Measurements from ENCODE around the gene CDC45.
"Not testable (repeated sequence)": the region's sequence is repeated elsewhere in the genome, so short reads cannot be mapped to it uniquely, and the experiment has no call there.

CDC45 gene

GRCh38 chr22:19526702-19527111 is 47.0 kb downstream of the CDC45 start:
- Histone ChIP-seq H3K27me3 (ENCODE audit: control insufficient read depth in 5 of 5, insufficient read depth in 4 of 5, low read length in 5 of 5) (peaks cover 14 to 41% (median 37%) of the 10 kb centered on the region in 5 donors), H3K9me3 (ENCODE audit: control insufficient read depth in 5 of 5, low read length in 5 of 5) (no peaks in the 10 kb centered on the region), H3K36me3 (ENCODE audit: control insufficient read depth in 5 of 5, insufficient read depth in 5 of 5, low read length in 5 of 5) (peaks cover 0 to 8% (median 0%) of the 10 kb centered on the region in 5 donors), H3K9ac (ENCODE audit: low read length in 5 of 5) (peak overlapping the region in 1 of 5 donors; percentile 28), H3K27ac (ENCODE audit: low read depth, low read length) (peak overlapping the region; percentile 46), H3K4me1 (ENCODE audit: control insufficient read depth in 5 of 5, insufficient read depth in 5 of 5, low read length in 5 of 5) (peaks cover 2 to 43% (median 19%) of the 10 kb centered on the region in 5 donors), H3K4me3 (ENCODE audit: low read depth in 1 of 5, low read length in 5 of 5) (no peak overlapping the region)

- H3K4me1 ChIP-seq (ENCODE audit: control insufficient read depth in 5 of 5, insufficient read depth in 5 of 5, low read length in 5 of 5) = peaks cover 2 to 43% (median 19%) of the 10 kb centered on the region in 5 donors
These were observed 47.6 kb downstream of the CDC45 start for GRCh38 chr22:19527321-19527721.

GRCh38 chr22:19527861-19528417 is 48.2 kb downstream of the CDC45 start:
- Histone ChIP-seq H3K9me3 (ENCODE audit: control insufficient read depth in 5 of 5, low read length in 5 of 5) (no peaks in the 10 kb centered on the region), H3K27me3 (ENCODE audit: control insufficient read depth in 5 of 5, insufficient read depth in 4 of 5, low read length in 5 of 5) (peaks cover 13 to 36% (median 30%) of the 10 kb centered on the region in 5 donors), H3K4me3 (ENCODE audit: low read depth in 1 of 5, low read length in 5 of 5) (no peak overlapping the region), H3K36me3 (ENCODE audit: control insufficient read depth in 5 of 5, insufficient read depth in 5 of 5, low read length in 5 of 5) (peaks cover 0 to under 1% (median 0%) of the 10 kb centered on the region in 5 donors), H3K4me1 (ENCODE audit: control insufficient read depth in 5 of 5, insufficient read depth in 5 of 5, low read length in 5 of 5) (peaks cover 2 to 43% (median 19%) of the 10 kb centered on the region in 5 donors), H3K27ac (ENCODE audit: low read depth, low read length) (peak overlapping the region; percentile 62), H3K9ac (ENCODE audit: low read length in 5 of 5) (peak overlapping the region in 1 of 5 donors; percentile 23)

More at GRCh38 chr22:19527321-19527721, 47.6 kb downstream of the CDC45 start:
- no peak overlapping the region for H3K9ac ChIP-seq (ENCODE audit: low read length in 5 of 5)
- H3K4me3 ChIP-seq (ENCODE audit: low read depth in 1 of 5, low read length in 5 of 5) = no peak overlapping the region
- H3K27me3 ChIP-seq (ENCODE audit: control insufficient read depth in 5 of 5, insufficient read depth in 4 of 5, low read length in 5 of 5) = peaks cover 14 to 41% (median 36%) of the 10 kb centered on the region in 5 donors
- H3K27ac ChIP-seq (ENCODE audit: low read depth, low read length) = peak overlapping the region; percentile 46
- H3K9me3 ChIP-seq (ENCODE audit: control insufficient read depth in 5 of 5, low read length in 5 of 5) = no peaks in the 10 kb centered on the region
- H3K36me3 ChIP-seq (ENCODE audit: control insufficient read depth in 5 of 5, insufficient read depth in 5 of 5, low read length in 5 of 5) = peaks cover 0 to 5% (median 0%) of the 10 kb centered on the region in 5 donors

- H3K36me3 ChIP-seq (ENCODE audit: control insufficient read depth in 5 of 5, insufficient read depth in 5 of 5, low read length in 5 of 5) = no peaks in the 10 kb centered on the region
These were observed 50.1 kb downstream of the CDC45 start for GRCh38 chr22:19529811-19530210.

GRCh38 chr22:19530751-19531150 is 51.0 kb downstream of the CDC45 start:
- H3K9me3 ChIP-seq (ENCODE audit: control insufficient read depth in 5 of 5, low read length in 5 of 5) = no peaks in the 10 kb centered on the region
- H3K36me3 ChIP-seq (ENCODE audit: control insufficient read depth in 5 of 5, insufficient read depth in 5 of 5, low read length in 5 of 5) = no peaks in the 10 kb centered on the region
- H3K4me3 ChIP-seq (ENCODE audit: low read depth in 1 of 5, low read length in 5 of 5) = no peak overlapping the region
- H3K27me3 ChIP-seq (ENCODE audit: control insufficient read depth in 5 of 5, insufficient read depth in 4 of 5, low read length in 5 of 5) = peaks cover 0 to 13% (median 5%) of the 10 kb centered on the region in 5 donors
- peaks cover 0 to 26% (median 6%) of the 10 kb centered on the region in 5 donors for H3K4me1 ChIP-seq (ENCODE audit: control insufficient read depth in 5 of 5, insufficient read depth in 5 of 5, low read length in 5 of 5)
- no peak overlapping the region for H3K27ac ChIP-seq (ENCODE audit: low read depth, low read length)
- H3K9ac ChIP-seq (ENCODE audit: low read length in 5 of 5) = no peak overlapping the region

More at GRCh38 chr22:19529811-19530210, 50.1 kb downstream of the CDC45 start:
- peaks cover 0 to 22% (median 13%) of the 10 kb centered on the region in 5 donors for H3K27me3 ChIP-seq (ENCODE audit: control insufficient read depth in 5 of 5, insufficient read depth in 4 of 5, low read length in 5 of 5)
- H3K9me3 ChIP-seq (ENCODE audit: control insufficient read depth in 5 of 5, low read length in 5 of 5) = no peaks in the 10 kb centered on the region
- H3K4me3 ChIP-seq (ENCODE audit: low read depth in 1 of 5, low read length in 5 of 5) = no peak overlapping the region
- H3K9ac ChIP-seq (ENCODE audit: low read length in 5 of 5) = no peak overlapping the region
- H3K27ac ChIP-seq (ENCODE audit: low read depth, low read length) = no peak overlapping the region
- H3K4me1 ChIP-seq (ENCODE audit: control insufficient read depth in 5 of 5, insufficient read depth in 5 of 5, low read length in 5 of 5) = peaks cover 0 to 29% (median 6%) of the 10 kb centered on the region in 5 donors

- H3K36me3 ChIP-seq (ENCODE audit: control insufficient read depth in 5 of 5, insufficient read depth in 5 of 5, low read length in 5 of 5); H3K4me3 ChIP-seq (ENCODE audit: low read depth in 1 of 5, low read length in 5 of 5); H3K27ac ChIP-seq (ENCODE audit: low read depth, low read length); H3K9me3 ChIP-seq (ENCODE audit: control insufficient read depth in 5 of 5, low read length in 5 of 5); H3K9ac ChIP-seq (ENCODE audit: low read length in 5 of 5); H3K27me3 ChIP-seq (ENCODE audit: control insufficient read depth in 5 of 5, insufficient read depth in 4 of 5, low read length in 5 of 5): not testable (repeated sequence)
- H3K4me1 ChIP-seq (ENCODE audit: control insufficient read depth in 5 of 5, insufficient read depth in 5 of 5, low read length in 5 of 5) = peaks cover 0 to 20% (median 2%) of the 10 kb centered on the region in 5 donors
These were observed 51.6 kb downstream of the CDC45 start for GRCh38 chr22:19531327-19531726.

- no peaks in the 10 kb centered on the region for H3K36me3 ChIP-seq (ENCODE audit: control insufficient read depth in 5 of 5, insufficient read depth in 5 of 5, low read length in 5 of 5)
- H3K9me3 ChIP-seq (ENCODE audit: control insufficient read depth in 5 of 5, low read length in 5 of 5) = no peaks in the 10 kb centered on the region
- H3K4me3 ChIP-seq (ENCODE audit: low read depth in 1 of 5, low read length in 5 of 5) = no peak overlapping the region
- peaks cover 0 to 5% (median 0%) of the 10 kb centered on the region in 5 donors for H3K27me3 ChIP-seq (ENCODE audit: control insufficient read depth in 5 of 5, insufficient read depth in 4 of 5, low read length in 5 of 5)
- H3K4me1 ChIP-seq (ENCODE audit: control insufficient read depth in 5 of 5, insufficient read depth in 5 of 5, low read length in 5 of 5) = peaks cover 0 to 2% (median 0%) of the 10 kb centered on the region in 5 donors
- H3K9ac ChIP-seq (ENCODE audit: low read length in 5 of 5) = no peak overlapping the region
- H3K27ac ChIP-seq (ENCODE audit: low read depth, low read length) = no peak overlapping the region
These were observed 53.4 kb downstream of the CDC45 start for GRCh38 chr22:19533049-19533626.

- Histone ChIP-seq H3K4me3 (ENCODE audit: low read depth in 1 of 5, low read length in 5 of 5) (no peak overlapping the region), H3K36me3 (ENCODE audit: control insufficient read depth in 5 of 5, insufficient read depth in 5 of 5, low read length in 5 of 5) (no peaks in the 10 kb centered on the region), H3K9me3 (ENCODE audit: control insufficient read depth in 5 of 5, low read length in 5 of 5) (no peaks in the 10 kb centered on the region), H3K27me3 (ENCODE audit: control insufficient read depth in 5 of 5, insufficient read depth in 4 of 5, low read length in 5 of 5) (peaks cover 0 to 5% (median 0%) of the 10 kb centered on the region in 5 donors), H3K9ac (ENCODE audit: low read length in 5 of 5) (no peak overlapping the region), H3K4me1 (ENCODE audit: control insufficient read depth in 5 of 5, insufficient read depth in 5 of 5, low read length in 5 of 5) (no peaks in the 10 kb centered on the region), H3K27ac (ENCODE audit: low read depth, low read length) (no peak overlapping the region)
These were observed 54.1 kb downstream of the CDC45 start for GRCh38 chr22:19533857-19534256.

GRCh38 chr22:19535001-19535400 is 55.3 kb downstream of the CDC45 start:
- Histone ChIP-seq H3K4me3 (ENCODE audit: low read depth in 1 of 5, low read length in 5 of 5) (no peak overlapping the region), H3K9me3 (ENCODE audit: control insufficient read depth in 5 of 5, low read length in 5 of 5) (no peaks in the 10 kb centered on the region), H3K4me1 (ENCODE audit: control insufficient read depth in 5 of 5, insufficient read depth in 5 of 5, low read length in 5 of 5) (no peaks in the 10 kb centered on the region), H3K27ac (ENCODE audit: low read depth, low read length) (no peak overlapping the region), H3K36me3 (ENCODE audit: control insufficient read depth in 5 of 5, insufficient read depth in 5 of 5, low read length in 5 of 5) (no peaks in the 10 kb centered on the region), H3K9ac (ENCODE audit: low read length in 5 of 5) (no peak overlapping the region), H3K27me3 (ENCODE audit: control insufficient read depth in 5 of 5, insufficient read depth in 4 of 5, low read length in 5 of 5) (peaks cover 0 to 5% (median 0%) of the 10 kb centered on the region in 5 donors)

GRCh38 chr22:19536564-19536963 is 56.8 kb downstream of the CDC45 start:
- no peak overlapping the region for H3K4me3 ChIP-seq (ENCODE audit: low read depth in 1 of 5, low read length in 5 of 5)
- no peak overlapping the region for H3K9ac ChIP-seq (ENCODE audit: low read length in 5 of 5)
- H3K27me3 ChIP-seq (ENCODE audit: control insufficient read depth in 5 of 5, insufficient read depth in 4 of 5, low read length in 5 of 5) = no peaks in the 10 kb centered on the region
- H3K36me3 ChIP-seq (ENCODE audit: control insufficient read depth in 5 of 5, insufficient read depth in 5 of 5, low read length in 5 of 5) = no peaks in the 10 kb centered on the region
- no peaks in the 10 kb centered on the region for H3K4me1 ChIP-seq (ENCODE audit: control insufficient read depth in 5 of 5, insufficient read depth in 5 of 5, low read length in 5 of 5)
- no peaks in the 10 kb centered on the region for H3K9me3 ChIP-seq (ENCODE audit: control insufficient read depth in 5 of 5, low read length in 5 of 5)
- H3K27ac ChIP-seq (ENCODE audit: low read depth, low read length) = no peak overlapping the region
